Fibroblast of gingiva (primary cell): ENCODE results near the gene ASTN1.

Experiments used
- DNase-seq: peaks from one replicate; pipeline ENCODE4 v3.0.0-alpha.2; 2011; ENCODE audit warnings: low read depth

ASTN1 gene

DNA sequence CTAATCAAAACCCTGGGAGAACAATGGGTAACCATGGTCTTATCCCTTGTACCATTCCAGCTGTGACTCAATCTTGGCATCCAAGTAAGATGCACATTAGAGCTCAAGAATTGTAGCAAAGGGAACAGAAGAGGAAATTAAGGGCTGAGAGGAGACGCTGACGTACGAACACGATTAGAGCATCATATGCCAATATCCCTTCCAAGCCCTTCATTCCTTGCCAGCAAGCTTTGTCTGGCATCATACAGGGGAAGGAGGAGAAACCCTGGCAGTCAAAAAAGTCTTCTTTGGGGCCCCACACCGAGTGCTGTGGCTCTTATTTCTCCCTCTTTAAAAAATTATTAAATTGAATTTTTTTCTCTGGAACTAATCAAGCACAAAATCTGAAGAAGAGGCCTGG lies 120.9 kb downstream of the ASTN1 start:
- DNase-seq: no peak

DNA sequence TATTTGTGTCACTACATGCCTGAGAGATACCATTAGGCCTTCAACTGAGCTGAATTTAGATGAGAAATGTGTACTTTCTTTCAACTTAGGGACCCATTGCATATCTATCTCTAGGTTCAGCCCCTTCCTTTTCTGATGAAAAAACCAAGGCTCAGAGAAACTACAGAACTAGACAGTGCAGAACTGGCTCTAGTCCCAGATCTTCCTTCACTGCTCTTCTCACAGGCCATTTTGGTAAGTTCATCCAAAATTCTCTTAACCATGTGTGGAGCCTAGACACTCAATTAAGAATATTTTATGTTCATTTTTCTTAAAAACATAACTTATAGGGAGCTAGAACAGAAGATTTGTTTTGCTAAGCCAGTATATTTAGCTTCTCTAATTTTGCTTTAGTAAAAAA lies 128.9 kb downstream of the ASTN1 start:
- no peak for DNase-seq

DNA sequence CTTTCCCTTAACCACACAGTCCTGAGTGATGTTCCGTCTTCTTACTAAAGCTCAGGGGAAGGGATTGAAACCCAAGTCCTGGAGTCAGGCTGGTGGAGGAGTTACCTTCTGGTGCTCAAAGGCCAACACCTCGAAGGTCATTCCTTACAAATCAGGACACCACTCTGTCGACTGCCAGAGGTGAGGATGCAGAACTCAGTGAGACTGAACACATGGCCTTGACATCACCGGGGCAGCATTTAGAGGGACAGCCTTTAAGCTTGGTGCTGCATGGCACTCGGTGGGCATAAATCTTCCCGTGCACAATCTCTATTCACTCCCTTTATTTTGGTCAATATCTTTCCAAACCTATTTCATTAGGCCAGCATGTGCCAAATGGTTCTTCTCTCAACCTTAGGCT lies 130.9 kb downstream of the ASTN1 start:
- DNase-seq: no peak

DNA sequence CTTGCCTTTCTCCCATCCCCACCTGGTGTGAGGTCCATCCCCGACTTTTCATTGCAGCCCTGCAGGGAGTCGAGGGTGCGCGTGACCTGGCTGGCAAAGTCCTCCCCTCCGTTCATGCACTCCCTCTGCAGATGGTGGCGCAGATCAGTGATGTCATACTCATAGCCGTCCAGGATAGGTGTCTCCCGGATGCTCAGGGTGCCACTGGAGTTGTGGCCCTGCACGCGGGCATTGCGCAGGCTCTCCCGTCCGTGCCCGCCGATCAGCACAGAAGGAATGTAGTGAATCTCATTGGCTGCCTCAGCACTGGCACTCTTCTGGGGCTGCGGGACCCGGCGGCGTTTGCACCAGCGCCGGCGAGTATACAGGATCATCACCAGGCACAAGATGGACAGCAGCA lies 132.1 kb downstream of the ASTN1 start:
- DNase-seq: no peak

DNA sequence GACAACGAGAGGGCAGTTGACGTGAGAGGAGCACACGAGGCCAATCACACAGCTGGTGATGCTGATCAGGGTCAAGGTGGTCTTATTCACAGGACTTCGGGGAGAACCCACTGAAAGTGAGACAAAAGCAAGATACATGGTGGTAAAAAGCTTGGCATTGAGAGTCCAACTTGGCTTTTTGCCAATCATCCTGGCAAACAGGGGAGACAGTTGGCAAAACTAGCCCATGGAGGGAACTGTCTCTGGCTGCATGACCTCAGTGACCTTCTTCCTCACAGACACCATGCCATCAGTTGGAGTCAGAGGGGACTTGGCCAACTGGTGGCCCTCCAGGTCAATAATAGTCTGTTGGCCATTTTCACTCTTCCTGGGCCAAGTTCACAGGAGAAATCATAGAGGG lies 139.9 kb downstream of the ASTN1 start:
- DNase-seq: no peak

DNA sequence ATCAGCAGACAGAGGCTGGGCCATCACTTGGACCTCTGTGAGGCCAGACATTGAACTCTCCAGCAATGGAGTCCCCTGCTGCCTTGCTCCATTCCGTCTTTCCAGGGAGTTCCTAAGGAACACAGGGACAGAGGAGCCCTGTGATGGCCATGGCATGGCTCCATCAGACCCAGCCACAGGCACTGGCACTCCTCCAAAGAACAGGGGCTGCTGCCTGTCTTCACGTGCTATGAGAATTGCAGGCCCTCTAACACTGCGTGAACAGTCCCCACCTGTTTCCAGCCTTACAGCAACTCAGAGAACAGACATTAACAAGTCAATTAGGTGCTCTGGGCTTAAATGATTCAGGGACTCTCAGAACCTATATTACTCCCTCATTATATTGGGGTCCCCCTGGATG lies 140.8 kb downstream of the ASTN1 start:
- DNase-seq: no peak

DNA sequence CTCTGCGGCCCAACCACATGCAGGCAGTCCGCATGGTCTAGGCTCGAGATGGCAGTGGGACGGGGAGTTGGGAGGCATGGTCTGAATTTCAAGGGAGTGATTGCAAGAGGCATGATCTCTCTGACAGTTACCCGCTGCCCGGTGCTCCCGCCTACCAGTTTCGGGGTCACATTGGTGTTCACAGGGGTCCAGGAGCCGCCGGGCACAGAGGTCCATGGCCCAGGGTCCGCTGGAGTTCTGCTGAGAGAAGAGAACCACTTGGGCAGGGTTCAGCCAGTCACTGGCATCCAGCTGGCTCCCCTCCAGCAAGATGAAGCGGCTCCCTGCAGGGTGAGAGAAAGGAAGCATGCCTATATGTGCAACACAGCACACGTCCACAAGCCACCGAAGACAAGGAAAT lies 141.3 kb downstream of the ASTN1 start:
- DNase-seq: no peak

DNA sequence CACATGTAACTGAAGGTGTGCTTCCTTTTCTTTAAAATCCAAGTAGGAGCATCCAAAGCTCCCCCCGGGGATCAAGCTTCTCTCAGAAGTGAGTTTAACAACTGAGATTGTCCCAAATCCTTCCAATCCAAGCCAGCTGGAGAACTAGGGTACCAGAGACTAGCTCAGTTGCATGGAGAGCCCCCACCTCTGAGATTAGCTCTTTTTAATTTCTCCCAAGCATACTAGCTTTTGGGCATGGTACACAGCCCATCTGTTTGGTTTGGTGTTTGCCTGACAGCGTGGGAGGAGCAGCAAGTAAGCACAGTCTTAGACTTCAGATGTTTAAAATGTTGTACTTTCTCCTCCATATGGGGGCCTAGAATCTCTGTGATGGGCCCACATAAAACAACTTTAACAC lies 142.8 kb downstream of the ASTN1 start:
- DNase-seq: no peak

DNA sequence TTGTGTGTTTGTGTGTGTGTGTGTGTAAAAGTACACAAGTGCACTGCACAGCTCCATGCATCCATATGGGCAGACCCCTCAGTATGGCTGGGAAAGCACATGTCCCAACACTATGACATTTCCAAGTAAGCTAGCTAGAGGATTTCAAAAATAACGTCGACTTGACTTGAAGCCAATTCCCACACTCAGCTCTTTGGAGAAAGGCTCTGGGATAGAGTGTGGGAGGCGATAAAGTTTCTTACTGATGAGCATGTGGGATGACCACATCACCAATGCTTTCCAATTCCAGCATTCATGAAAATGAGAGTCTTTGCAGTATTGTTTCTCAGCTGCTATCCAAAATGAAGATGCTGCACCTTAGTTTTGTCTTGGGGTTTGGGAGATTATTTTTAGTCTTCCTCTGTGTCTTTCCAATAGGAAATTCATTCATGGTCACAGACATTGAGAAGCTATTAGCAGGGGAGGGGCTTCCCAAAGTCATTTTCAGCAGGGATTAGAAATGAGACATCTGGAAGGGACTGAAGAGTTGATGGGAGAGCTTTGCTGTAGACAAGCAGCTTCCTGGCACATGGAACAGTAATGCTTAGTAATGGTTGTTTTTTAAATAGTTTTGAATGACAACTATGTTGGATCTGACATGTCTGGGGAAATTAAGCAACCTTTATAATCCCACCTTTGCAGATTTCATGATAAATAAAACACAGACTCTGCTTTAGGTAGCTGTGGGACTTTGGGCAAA lies 143.5 kb downstream of the ASTN1 start:
- no peak for DNase-seq

DNA sequence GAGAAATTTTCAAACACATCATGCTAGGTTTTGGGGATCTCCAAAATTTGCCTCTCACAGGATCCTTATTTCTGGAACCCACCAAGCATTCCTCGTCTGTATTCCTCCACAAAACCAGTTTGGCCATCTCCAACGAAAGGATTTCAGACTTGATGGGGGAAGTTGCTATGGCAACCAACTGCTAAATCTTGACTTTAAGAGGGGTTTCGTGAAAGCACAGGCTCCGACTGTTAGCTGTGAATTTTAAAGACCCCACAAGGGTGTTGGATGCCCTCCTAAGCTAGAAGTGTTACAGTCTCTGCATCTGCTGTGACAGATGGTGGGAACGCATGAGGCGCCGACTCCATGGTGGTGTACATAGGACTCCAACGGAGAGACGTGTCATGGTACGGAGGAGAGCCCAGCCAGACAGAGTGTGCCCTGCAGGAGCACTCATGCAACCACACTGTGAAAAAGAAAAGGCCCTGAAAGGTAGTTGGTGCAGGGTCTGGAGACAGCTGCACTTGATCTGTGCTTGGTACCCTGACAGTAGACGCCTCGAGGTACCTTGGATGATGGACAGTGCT lies 147.1 kb downstream of the ASTN1 start:
- DNase-seq: no peak

DNA sequence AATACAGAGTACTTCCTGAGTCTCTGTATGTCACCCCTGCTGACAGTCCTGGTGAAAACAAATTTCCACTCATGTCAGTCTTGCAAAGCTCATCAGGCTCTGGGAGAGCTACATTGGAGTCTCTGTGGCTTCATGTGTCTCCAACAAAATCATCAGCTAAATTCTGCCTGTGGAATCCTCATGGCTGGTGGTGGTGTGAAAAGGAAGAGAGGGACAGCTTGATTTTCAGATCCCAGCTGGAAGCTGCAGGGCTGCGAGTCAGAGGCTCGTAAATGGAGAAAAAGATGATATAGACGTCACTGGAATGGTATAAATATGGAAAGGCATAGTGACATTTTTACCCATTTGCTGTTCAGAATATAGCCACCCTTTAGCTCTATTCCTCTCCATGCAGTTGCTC lies 150.2 kb downstream of the ASTN1 start:
- DNase-seq: no peak

DNA sequence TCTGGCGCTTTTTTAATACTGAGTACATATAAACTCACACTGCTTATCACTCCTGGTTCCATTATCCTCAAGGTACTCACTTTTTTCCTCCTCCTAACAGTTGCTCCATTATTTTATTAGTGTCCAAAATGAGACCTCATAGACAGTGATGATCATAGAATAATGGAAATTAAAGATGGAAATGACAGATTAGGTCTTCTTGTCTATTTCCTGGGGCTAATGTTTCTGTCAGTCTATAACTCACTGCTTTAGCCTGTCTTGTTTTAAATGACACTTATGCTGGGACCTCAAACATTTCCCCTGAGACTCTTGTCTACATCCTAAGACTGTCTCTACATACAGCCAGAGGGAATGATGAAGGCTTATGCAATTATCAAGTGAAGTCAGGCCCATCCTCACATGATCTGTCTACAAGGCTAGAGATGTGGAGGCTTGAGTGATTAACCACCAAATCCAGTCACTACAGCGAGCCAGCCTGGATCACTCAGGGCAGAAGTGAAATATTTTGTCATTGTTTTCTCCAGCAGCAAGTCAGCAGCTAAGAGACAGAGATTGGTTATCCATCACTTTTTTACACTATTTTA lies 152.1 kb downstream of the ASTN1 start:
- no peak for DNase-seq

DNA sequence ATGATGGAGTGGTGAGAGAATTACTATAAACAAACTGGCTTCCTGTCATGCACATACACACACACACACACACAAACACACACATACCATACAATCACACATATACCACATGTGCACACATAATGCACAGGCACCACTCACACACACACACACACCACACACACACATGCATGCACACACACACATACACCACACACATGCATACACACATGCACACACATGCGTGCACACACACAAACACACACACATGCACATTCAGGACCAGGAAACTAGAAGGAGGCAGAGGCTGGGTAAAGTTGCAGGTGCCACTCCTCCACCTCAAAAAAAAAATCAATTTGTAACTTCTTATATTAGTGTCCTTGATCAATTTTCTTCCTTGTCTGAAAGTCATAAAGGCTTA lies 153.0 kb downstream of the ASTN1 start:
- no peak for DNase-seq

DNA sequence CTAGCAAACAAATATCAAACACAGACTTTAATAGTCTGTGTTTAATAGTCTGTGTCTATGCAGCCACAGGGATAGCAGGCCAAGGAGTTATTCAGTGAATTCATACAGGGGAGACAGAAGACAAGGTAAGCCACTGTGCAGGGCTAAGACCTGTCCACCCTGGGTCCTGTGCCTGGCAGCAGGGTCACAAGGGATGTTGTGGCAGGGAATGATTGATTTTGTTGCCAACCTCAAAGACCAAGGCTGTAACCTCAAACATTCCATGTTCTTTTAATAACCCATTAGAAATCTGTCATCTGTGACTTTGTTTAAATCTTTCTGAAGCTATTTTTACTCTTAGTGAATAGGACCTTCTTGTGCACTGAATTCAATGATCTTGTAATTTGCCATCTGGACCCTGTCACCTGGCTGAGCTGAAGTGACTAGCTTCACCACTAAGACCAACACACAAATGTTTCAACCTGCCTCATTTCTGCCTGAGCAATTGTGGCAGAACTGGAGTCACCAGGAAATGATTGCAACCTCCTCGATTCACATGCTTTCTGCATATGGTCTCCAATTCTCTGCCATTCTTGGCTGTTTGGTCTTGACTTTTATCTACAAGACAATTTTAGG lies 154.2 kb downstream of the ASTN1 start:
- DNase-seq: no peak

DNA sequence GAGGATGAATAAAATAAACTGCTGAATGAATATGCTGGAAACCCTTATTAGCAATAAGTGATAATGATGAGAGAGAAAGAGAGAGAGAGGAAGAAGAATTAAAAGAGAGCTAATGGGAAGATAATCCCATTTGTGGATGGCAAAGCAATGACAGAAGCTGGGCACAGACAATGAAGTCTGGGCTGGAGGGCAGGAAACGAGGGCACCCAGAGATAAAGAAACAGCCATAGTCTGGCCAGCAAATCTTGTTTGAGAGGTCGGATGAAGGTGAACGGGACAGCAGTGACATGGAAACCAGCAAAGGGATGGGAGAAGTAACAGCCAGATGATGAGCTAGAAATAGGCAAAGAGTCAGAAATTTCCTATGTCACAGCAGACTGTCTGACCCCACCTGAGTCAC lies 155.9 kb downstream of the ASTN1 start:
- DNase-seq: no peak

DNA sequence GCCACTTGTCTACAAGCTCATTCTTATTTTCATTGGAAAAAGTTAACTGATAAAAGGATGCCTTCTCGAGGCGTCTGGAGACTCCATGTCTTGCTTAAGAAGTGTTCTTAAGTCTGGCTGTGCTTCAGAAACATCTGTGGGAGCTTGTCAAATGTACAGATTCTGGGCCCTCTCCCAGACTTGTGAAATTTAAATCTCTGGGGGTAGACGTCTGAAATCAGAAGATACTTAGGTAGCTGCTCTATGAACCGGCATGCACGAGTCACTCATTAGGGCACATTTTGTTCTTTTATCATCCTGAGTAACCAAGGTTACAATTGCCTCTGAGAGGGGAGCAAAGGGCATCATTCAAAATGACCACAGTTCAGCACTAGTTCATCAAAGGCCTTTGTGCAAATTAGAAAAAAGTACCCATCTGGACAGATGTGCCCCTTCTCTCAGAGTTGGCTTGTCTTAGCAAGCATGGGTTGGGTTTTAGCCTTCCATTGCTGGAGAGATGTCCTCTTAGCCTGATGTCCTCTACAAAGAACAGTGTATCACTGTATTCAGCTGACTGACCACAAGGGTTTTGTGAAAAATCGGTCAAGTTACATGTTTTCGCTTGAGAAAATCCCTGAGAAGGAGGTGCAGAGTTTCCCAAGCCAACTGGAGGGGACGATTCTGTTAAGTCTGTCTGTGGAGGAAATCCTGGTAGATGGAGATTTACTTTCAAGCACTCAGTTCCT lies 156.9 kb downstream of the ASTN1 start:
- DNase-seq: no peak

DNA sequence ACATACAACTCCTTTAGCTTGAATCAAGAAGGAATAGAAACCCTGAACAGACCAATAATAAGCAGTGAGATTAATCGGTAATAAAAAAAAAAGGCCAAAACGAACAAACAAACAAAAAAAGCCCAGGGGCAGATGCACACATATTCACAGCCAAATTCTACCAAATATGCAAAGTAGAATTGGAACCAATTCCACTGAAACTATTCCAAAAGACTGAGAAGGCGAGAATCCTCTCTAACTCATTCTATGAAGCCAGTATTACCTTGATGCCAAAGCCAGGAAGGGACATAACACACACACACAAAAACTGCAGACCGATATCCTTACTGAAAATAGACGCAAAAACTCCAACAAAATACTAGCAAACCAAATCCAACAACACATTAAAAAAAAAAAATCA lies 161.6 kb downstream of the ASTN1 start:
- no peak for DNase-seq

DNA sequence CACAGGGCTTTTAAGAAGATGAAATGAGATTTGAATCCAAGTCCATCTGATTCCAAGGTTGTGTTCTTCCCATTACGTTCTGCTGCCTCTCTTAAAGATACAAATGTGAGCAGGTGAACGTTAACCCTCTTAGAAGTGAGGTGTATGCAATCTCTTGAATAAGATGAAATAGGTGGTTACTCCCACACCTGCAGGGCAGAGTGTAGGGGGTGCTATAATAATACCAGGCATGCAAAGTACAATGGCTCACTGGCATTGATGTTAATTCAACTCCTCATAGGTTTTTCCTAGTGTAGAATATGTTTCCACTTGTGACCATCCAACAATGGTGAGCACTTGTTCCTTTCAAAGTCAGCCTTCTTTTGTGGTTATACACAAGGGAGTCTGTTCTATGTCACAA lies 163.0 kb downstream of the ASTN1 start:
- DNase-seq: no peak

DNA sequence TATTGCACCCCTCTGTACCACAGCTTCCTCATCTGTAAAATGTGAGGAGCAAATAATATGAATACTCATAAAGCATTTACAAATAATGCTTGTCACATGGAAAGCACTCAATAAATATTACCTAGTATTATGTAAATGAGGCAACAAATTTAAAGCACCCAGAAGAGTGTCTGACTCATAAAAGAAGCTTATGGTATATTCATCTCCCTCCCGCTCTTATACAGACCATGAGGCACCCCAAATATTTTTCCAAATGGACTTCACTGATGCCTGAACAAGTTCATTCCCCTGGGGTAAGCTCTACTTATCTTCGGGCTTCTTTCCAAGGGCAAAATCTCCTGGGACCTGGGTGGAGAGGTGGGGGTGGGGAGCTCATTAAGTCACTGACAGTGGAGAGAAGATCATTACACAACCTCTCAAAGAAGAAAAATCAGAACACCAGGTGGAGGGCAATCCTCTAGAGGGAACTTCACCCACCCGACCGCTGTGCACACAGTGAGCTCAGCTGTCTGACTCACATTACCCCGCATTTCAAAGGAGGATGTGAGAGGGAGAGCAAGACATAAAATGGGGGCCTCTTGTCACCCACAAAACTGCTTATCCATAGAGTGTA lies 166.2 kb downstream of the ASTN1 start:
- no peak for DNase-seq

DNA sequence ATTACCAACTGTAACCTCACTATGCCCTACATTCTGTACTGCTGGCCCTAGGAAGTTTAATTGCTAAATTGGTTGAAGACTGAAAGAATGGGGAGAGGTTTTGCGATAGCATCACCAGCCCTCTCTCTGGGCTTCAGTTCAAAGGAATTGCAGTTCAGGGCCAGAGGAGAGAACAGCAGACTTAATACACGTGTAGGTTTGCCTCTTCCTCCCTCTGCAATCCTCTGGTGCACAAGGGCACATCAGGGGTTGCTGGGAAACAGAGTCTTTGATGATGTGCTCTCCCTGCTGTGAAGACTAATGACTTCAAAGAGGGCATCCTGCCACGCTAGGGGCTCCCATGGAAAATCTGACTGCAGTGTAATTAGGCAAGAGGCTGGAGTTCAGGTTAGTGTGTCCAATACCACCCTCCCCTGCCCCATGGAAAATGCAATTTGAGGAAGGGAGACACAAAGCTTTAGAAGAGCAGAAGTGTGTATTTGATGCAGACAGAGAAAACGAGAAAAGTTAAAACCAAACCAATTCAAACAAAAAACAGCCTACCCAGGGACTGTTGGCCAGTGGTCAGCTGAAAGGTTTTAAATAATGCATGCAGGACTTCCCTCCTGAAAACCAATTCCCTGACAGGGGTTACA lies 167.9 kb downstream of the ASTN1 start:
- DNase-seq: no peak

DNA sequence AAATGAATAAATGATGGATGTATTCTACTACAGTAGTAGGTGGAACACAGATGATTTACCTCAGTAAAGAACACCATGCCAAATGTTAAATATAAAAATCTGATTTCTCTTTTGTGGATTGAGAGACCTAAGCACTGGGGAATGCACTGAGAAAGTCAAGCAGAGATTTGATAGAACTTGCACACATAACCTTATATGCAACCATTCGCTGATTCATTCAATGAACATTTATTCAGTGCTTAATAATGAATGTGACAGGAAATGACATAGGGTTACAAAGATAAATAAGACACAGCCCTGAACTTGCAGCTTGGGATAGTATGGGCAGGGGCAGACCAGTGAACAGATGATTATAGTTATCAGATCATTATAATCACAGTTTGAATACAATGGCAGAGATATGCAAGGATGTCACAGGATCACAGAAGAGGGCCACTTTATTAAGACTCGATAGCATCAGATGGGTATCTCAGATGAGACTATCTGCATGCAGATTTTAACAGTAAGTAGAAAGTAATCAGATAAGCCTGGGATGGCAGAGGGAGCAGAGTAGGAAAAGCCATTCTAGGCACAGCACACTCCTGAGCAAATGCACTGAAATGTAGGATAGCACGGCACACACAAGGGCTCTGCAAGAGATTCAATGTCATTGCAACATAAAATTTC lies 169.4 kb downstream of the ASTN1 start:
- no peak for DNase-seq
